Lower lobe of right lung (tissue), 2 donors: ENCODE results near the gene BRSK1. TPM values are rescaled to one million over a fixed set of nuclear protein-coding genes. Genes with fewer than 3 reads are reported as not detected.

ENCODE experiments used
- ATAC-seq, 2 donors: fragments of 200-7000 bp; cut with Tn5 transposase; one replicate each; pipeline ENCODE4 v1.9.1; 2020 to 2022; ENCODE audit warnings: mild to moderate bottlenecking in 2 of 2, moderate library complexity in 2 of 2
- DNase-seq: peaks from one replicate; pipeline ENCODE4 v3.0.0-alpha.2; 2020
- H3K27ac ChIP-seq: fragments of 200-600 bp; one replicate; pipeline ENCODE4 v1.8.0; 2022
- H3K27me3 ChIP-seq: fragments of 200-600 bp; one replicate; pipeline ENCODE4 v1.8.0; 2022; ENCODE audit warnings: low read depth
- H3K36me3 ChIP-seq: fragments of 200-600 bp; one replicate; pipeline ENCODE4 v1.8.0; 2022; ENCODE audit warnings: mild to moderate bottlenecking
- H3K4me1 ChIP-seq: fragments of 200-600 bp; one replicate; pipeline ENCODE4 v1.8.0; 2022
- H3K4me3 ChIP-seq: fragments of 200-600 bp; one replicate; pipeline ENCODE4 v1.8.0; 2022; ENCODE audit warnings: mild to moderate bottlenecking
- H3K9me3 ChIP-seq: fragments of 200-600 bp; one replicate; pipeline ENCODE4 v1.8.0; 2022
- CTCF ChIP-seq: fragments of 200-600 bp; IDR thresholded peaks from one replicate; pipeline ENCODE4 v1.8.0; 2022; ENCODE audit warnings: antibody characterized with exemption, mild to moderate bottlenecking
- intact Hi-C: fragments of 100-400 bp; cut with DNase I; formaldehyde crosslinking; loops from one replicate; pipeline ENCODE4 v1.11.0; 2022
- total RNA-seq: library from RNA; stranded (reverse); fragmentation: NEBNext Ultra II Directional; extraction: Animal tissue kit (Norgen Biotek cat#: 25700); gene quantifications from one replicate; pipeline ENCODE4 v1.2.1, GENCODE V29; 2021
- donor health status: DM: no; HTN: yes; CAD: no; lungs with severe emphysema.

The BRSK1 gene
- total RNA-seq, 1 donor from 2014 or later = 1.0 TPM

- Histone ChIP-seq H3K4me3 (peak within 1 kb of the TSS; percentile 94), H3K4me1 (peaks cover 48% of the 10 kb centered on the region), H3K36me3 (peaks cover 4% of the 10 kb centered on the region), H3K9me3 (no peaks in the 10 kb centered on the region), H3K27ac (peak within 1 kb of the TSS; percentile 89), H3K27me3 (no peaks in the 10 kb centered on the region)
- intact Hi-C loops = no loop called here
- ATAC-seq (peak; percentile 96 to 97), DNase-seq (peak; percentile 96)
- no peak for TF ChIP-seq CTCF
Measured at GRCh38 chr19:55258828-55259539, 24.8 kb upstream of the BRSK1 start, which contains the start of gene PPP6R1. TSS of gene PPP6R1 (minus strand) at chr19:55259017. CDS start at chr19:55247103, 11,914 bp downstream.

- peak overlapping the region; percentile 94 for H3K4me3 ChIP-seq
- no peaks in the 10 kb centered on the region for H3K27me3 ChIP-seq
- ATAC-seq = no peak
- peak overlapping the region; percentile 89 for H3K27ac ChIP-seq
- TF ChIP-seq CTCF = no peak
- peaks cover 42% of the 10 kb centered on the region for H3K4me1 ChIP-seq
- H3K36me3 ChIP-seq = peaks cover 4% of the 10 kb centered on the region
- intact Hi-C loops = no loop called here
- peak; percentile 61 for DNase-seq
- no peaks in the 10 kb centered on the region for H3K9me3 ChIP-seq
Measured at GRCh38 chr19:55259540-55260210, 24.1 kb upstream of the BRSK1 start.

- no peak for TF ChIP-seq CTCF
- no peak overlapping the region for H3K4me3 ChIP-seq
- H3K27ac ChIP-seq = no peak overlapping the region
- no peaks in the 10 kb centered on the region for H3K9me3 ChIP-seq
- H3K36me3 ChIP-seq = peaks cover 4% of the 10 kb centered on the region
- intact Hi-C loops = no loop called here
- no peaks in the 10 kb centered on the region for H3K27me3 ChIP-seq
- no peak for ATAC-seq
- DNase-seq = no peak
- peaks cover 22% of the 10 kb centered on the region for H3K4me1 ChIP-seq
Measured at GRCh38 chr19:55261671-55262126, 22.1 kb upstream of the BRSK1 start.

- intact Hi-C loops = no loop called here
- H3K4me1 ChIP-seq = peaks cover 15% of the 10 kb centered on the region
- no peaks in the 10 kb centered on the region for H3K27me3 ChIP-seq
- H3K36me3 ChIP-seq = peaks cover 4% of the 10 kb centered on the region
- no peaks in the 10 kb centered on the region for H3K9me3 ChIP-seq
- ATAC-seq (no peak), DNase-seq (no peak)
- H3K4me3 ChIP-seq = no peak overlapping the region
- no peak for TF ChIP-seq CTCF
- H3K27ac ChIP-seq = no peak overlapping the region
Measured at GRCh38 chr19:55262359-55262758, 21.4 kb upstream of the BRSK1 start.

GRCh38 chr19:55264531-55264930, 19.3 kb upstream of the BRSK1 start:
- Histone ChIP-seq H3K9me3 (no peaks in the 10 kb centered on the region), H3K4me3 (no peak overlapping the region), H3K4me1 (peaks cover 8% of the 10 kb centered on the region), H3K27ac (no peak overlapping the region), H3K27me3 (no peaks in the 10 kb centered on the region), H3K36me3 (peaks cover 10% of the 10 kb centered on the region)
- DNase-seq = no peak
- TF ChIP-seq CTCF = no peak
- intact Hi-C loops = no loop called here
- no peak for ATAC-seq
